ENCODE measurements around the gene METTL6.
"Not testable (repeated sequence)": the region's sequence is repeated elsewhere in the genome, so short reads cannot be mapped to it uniquely, and the experiment has no call there.

METTL6 gene

DNA sequence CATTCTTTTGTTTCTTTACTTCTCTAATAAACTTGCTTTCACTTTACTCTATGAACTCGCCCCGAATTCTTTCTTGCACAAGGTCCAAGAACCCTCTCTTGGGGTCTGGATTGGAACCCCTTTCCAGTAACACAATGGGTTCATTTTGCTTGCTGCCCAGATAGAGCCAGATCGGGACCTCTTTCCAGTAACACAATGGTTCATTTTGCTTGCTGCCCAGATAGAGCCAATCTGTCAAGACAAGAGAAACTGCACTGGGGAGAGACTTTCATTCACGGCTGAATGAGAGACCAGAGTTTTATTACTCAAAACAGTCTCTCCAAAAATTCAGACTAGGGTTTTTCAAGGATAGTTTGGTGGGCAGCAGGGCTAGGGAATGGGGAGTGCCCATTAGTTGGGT lies 25.4 kb downstream of the METTL6 start:
- no peak for DNase-seq

DNA sequence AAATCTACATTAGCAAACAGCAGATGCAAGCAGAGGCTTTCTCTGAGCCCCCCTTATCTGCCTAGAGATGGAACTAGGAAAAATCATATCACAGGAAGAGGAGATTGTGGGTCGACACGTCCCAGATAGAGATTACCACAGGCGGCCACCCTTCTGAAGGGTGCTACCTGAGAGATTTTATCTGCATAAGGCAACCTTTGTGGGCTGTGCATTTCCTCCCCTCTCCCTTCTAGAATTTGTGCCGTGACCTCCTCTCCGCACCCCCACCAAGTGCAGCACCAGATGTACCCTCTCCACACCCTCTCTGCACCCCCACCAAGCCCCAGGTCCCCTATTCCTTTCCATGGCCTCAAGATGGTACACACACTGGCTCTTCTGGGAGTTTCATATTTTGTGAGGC lies 27.4 kb downstream of the METTL6 start:
- DNase-seq, result no peak

DNA sequence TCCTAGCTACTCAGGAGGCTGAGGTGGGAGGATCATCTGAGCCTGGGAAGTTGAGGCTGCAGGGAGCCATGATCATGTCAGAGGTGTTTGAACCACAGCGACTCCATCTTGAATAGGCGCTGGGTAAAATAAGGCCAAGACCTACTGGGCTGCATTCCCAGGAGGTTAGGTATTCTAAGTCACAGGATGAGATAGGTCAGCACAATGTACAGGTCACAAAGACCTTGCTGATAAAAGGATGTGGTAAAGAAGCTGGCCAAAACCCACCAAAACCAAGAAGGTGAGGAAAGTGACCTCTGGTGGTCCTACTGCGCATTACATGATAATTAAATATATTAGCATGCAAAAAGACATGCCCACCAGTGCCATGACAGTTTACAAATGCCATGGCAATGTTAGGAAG lies 28.6 kb downstream of the METTL6 start:
- DNase-seq, result not testable (repeated sequence)

DNA sequence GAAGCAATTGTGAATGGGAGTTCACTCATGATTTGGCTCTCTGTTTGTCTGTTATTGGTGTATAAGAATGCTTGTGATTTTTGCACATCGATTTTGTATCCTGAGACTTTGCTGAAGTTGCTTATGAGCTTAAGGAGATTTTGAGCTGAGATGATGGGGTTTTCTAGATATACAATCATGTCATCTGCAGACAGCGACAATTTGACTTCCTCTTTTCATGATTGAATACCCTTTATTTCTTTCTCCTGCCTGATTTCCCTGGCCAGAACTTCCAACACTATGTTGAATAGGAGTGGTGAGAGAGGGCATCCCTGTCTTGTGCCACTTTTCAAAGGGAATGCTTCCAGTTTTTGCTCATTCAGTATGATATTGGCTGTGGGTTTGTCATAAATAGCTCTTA lies 34.1 kb downstream of the METTL6 start:
- not testable (repeated sequence) for DNase-seq

- no peak for DNase-seq
Measured at GRCh38 chr3:15391007-15391406, 36.3 kb downstream of the METTL6 start.

DNA sequence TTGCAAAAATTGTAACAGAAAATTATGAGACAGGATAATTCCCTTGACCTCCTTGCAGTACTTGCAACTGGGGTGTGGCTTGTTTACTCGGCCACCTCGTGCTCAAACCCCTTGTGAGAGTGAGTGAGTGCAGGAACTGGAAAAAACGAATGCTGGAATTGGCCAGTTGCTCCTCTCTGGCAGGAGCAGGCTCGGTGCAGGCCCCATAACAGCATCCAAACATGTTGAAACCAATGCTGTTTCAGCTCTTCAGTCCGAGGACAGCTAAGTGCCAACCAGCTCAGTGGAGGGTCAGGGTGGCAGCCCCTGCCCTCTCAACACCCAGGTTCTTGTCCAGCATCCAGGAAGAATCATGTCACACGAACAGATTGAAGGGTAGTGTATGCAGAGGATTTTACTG lies 36.9 kb downstream of the METTL6 start:
- DNase-seq, result no peak

DNA sequence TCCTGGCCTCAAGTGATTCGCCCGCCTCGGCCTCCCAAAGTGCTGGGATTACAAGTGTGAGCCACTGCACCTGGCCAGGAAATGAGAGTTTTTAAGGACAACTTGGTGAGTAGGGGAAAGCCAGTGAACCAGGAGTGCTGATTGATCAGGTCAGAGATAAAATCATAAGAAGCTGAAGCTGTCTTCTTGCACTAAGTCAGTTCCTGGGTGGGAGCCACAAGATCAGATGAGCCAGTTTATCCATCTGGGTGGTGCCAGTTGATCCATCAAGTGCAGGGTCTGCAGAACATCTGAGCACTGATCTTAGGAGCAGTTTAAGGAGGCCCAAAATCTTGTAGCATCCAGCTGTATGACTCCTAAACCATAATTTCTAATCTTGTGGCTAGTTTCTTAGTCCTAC lies 39.0 kb downstream of the METTL6 start:
- DNase-seq, result not testable (repeated sequence)

GRCh38 chr3:15387735-15388134 lies 39.6 kb downstream of the METTL6 start:
- no peak for DNase-seq

DNA sequence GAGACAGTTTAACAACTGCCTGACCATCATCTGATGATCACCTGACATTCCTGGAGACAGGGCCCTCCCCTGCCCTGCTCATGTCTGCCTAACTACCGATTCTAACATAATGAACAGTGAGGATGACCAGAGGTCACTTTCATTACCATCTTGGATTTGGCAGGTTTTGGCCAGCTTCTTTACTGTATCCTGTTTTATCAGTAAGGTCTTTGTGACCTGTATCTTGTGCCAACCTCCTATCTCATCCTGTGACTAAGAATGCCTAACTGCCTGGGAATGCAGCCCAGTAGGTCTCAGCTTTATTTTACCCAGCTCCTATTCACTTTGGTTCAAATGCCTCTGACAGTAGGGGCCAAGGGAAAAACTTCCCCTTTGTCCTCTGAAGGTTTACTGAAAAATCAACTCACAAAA lies 40.2 kb downstream of the METTL6 start:
- no peak for DNase-seq

GRCh38 chr3:15386654-15386955 lies 40.7 kb downstream of the METTL6 start:
- not testable (repeated sequence) for DNase-seq

DNA sequence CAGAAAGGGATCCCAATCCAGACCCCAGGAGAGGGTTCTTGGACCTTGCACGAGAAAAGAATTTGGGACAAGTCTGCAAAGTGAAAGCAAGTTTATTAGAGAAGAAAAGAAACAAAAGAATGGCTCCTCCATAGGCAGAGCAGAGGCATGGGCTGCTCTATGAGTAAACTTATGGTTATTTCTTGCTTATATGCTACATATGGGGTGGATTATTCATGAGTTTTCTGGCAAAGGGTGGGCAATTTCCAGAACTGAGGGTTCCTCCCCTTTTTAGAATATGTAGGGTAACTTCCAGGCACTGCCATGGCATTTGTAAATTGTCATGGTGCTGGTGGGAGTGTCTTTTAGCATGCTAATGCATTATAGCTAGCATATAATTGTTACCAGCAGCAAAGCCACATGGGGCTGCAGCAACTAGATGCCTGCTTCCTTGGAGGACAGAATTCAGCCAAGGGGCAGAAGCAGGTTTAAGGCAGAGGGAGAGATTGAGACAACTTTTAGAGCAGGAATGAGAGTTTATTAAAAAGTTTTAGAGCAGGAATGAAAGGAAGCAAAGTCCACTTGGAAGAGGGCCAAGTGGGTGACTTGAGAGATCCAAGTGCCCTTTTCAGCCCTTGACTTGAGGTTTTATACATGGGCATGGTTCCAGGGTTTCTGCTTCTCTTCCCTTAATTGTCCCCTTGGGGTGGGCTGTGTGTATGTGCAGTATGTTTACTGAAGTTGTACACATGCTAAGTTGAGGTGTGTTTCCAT lies 41.3 kb downstream of the METTL6 start:
- no peak for DNase-seq

- not testable (repeated sequence) for DNase-seq
Measured at GRCh38 chr3:15385238-15385695, 42.1 kb downstream of the METTL6 start.

DNA sequence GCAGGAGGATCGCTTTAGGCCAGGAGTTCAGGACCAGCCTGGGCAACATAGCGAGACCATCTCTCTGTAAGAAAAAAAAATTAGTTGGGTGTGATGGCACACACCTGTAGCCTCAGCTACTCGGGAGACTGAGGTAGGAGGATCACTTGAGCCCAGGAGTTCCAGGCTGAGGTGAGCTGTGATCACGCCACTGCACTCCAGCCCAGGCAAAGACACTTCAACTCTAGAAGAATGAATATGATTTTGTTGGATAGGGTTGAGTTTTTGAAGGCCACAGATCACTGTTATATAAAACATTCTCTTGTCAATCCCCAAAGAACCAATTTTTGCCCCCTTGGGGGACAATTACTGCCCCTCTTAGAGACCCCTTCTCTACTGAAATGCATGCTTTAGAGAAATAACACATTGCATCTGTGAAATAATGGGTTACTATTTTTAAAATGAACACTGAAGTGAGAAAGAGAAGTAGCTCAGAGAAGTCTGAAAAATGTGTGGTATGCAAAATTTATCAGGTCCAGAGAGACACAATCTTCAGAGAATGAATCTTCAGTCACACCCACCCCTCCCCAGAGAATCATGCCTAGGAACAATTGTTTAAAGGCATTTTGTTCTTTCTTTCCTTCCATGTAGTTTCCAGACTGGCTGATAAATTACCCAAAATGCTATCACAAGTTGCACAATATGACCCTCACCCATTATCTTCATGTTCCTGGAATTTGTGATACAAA lies 42.7 kb downstream of the METTL6 start:
- DNase-seq, result no peak

DNA sequence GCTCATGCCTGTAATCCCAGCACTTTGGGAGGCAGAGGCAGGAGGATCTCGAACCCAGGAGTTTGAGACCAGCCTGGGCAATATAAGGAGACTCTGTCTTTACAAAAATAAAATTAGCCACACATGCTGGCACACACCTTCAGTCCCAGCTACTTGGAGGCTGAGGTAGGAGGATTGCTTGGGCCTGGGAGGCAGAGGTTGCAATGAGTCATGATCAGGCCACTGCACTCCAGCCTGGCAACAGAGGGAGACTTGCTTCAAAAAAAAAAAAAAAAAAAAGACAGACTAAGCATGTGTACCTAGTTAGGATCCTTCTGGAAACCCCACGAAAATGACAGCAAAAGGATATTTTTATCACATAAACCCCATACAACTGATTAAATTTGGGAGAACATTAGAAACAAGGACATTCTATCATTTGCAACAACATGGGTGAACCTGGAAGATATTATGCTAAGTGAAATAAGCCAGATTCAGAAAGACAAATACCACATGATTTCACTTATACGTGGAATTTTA lies 44.9 kb downstream of the METTL6 start:
- DNase-seq, result no peak

GRCh38 chr3:15380980-15381890 lies 46.1 kb downstream of the METTL6 start:
- DNase-seq, result no peak

- DNase-seq, result peak; percentile 33
Measured at GRCh38 chr3:15377961-15378791, 49.2 kb downstream of the METTL6 start.

DNA sequence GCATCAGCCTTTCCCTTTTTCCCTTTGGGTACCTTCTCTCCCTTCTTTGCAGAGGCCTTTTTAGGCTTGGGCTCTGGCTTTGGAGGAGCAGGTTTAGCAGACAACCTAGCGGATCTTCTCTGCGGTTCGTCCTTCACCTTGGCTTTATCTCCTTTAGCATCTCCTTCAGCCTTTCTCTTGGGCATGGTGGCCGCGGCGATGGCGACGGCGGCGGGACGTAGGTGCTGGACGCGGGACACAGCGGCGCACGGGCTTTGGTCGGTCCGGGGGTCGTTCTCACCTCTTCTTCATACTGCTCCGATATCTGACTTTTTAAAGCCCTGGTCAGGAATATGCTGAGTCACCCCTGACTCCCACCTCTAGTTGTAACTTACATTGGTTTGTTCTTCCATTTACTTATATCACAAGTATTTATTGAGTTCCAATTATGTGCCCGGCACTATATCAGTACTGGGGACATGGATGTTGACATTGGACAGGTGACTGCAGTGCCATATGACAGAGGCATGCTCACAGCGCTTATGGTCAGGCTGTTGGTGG lies 51.8 kb downstream of the METTL6 start:
- DNase-seq, result no peak

DNA sequence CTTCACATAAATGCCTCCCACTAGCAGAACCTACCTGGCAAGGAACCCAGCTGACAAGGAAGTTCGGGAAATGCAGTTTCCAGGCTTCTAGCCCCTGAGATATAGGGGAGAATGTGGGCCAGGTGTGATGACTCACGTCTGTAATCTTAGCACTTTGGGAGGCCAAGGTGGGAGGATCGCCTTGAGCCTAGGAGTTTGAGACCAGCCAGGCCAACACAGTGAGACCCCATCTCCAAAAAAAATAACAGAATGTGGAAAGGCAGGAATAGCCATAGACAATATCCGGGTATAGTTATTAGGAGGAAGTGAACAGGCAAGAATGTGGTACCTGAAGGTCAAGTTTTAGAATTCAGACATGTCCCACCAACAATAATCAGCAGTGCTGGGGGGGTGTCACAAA lies 54.4 kb downstream of the METTL6 start:
- DNase-seq, result no peak

DNA sequence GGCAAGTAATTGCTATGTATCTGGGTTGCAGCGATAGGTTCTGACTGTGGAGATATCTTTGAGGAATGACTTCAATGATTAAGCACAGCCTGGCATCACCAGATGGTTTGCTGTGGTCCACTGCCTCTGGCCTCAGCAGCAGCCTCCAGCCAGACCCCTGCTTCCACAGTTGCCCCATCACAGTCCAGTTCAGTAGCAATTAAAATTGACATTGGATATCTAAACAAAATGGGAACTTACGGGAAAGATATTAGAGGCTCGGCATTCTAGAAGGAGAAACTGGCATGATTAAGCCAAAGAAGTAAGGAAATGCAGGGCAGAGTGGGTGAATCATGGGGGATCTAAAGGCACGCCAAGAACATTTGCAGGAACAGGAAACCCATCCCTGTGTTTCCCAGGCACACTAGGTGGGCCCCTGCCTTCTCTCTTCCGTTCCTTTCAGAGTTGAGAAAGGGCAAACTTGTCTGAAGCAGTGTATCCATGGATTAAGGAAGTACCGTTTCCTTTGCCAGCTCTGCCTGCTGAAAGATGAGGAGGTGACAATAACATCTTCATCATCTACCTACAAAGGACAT lies 58.7 kb downstream of the METTL6 start:
- peak; percentile 41 for DNase-seq

DNA sequence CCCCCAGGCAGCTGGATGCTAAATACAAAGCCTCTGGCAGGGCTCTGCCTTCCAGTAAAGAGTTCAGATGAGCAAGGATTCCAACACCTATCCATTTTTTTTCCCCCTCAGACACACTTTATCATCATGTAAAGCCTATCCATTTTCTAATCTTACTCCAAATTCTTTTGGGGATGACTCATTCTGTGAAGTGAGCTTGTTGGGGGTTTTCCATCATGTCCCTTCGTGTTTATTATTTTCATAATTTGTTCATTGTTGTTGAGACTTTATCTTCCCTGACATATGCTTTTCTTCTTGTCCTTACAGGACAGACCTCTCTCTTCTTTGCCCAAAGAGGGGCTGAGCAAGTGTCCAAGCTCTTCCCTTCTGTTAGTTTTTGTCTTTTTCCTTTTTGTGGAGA lies 60.3 kb downstream of the METTL6 start:
- no peak for DNase-seq

GRCh38 chr3:15364078-15364477 lies 63.3 kb downstream of the METTL6 start:
- peak; percentile 38 for DNase-seq

Measured in NCI-H524 treated with DMSO at 0.1 percent for 48 hours (cell line).